Astrocyte of the cerebellum (primary cell): ENCODE results near the gene HOXC13.

Experiments used
- DNase-seq: peaks from one replicate; pipeline ENCODE4 v3.0.0-alpha.2; 2011; ENCODE audit warnings: low read depth
- H3K4me3 ChIP-seq: 2 replicates; pipeline ENCODE4 v1.5.1; 2011; ENCODE audit warnings: mild to moderate bottlenecking, low read depth, low read length, moderate library complexity
- CTCF ChIP-seq: IDR thresholded peaks from 2 replicates; pipeline ENCODE4 v1.5.1; 2012; ENCODE audit warnings: low read length, low read depth, moderate library complexity, mild to moderate bottlenecking; ENCODE audit errors: missing control alignments
- in situ Hi-C: cut with HindIII; loops from 2 replicates; pipeline ENCODE4 v1.10.0; 2017; ENCODE audit warnings: low sequenced_read_pairs

Gene HOXC13

GRCh38 chr12:53950789-53951576, 12.4 kb downstream of the HOXC13 start:
- no peak for TF ChIP-seq CTCF
- no peak for DNase-seq
- in situ Hi-C loops, result no loop called here
- no peak overlapping the region for H3K4me3 ChIP-seq

- no peak for TF ChIP-seq CTCF
- in situ Hi-C loops, result no loop called here
- H3K4me3 ChIP-seq, result no peak overlapping the region
- DNase-seq, result no peak
Observed at GRCh38 chr12:53951577-53952334, 13.1 kb downstream of the HOXC13 start.

GRCh38 chr12:53952335-53952694, 13.7 kb downstream of the HOXC13 start:
- in situ Hi-C loops, result no loop called here
- no peak for TF ChIP-seq CTCF
- DNase-seq, result no peak
- H3K4me3 ChIP-seq, result no peak overlapping the region

- no peak for TF ChIP-seq CTCF
- DNase-seq, result no peak
- no peak overlapping the region for H3K4me3 ChIP-seq
- in situ Hi-C loops, result no loop called here
Observed at GRCh38 chr12:53952871-53953734, 14.5 kb downstream of the HOXC13 start.

- TF ChIP-seq CTCF, result no peak
Observed at GRCh38 chr12:53953831-53954693, 15.4 kb downstream of the HOXC13 start.

More at GRCh38 chr12:53953831-53954693, 15.4 kb downstream of the HOXC13 start:
- DNase-seq, result no peak
- in situ Hi-C loops, result no loop called here
- H3K4me3 ChIP-seq, result no peak overlapping the region
